Measurements from ENCODE around the gene TULP3. TPM values are rescaled to one million over a fixed set of nuclear protein-coding genes. Genes with fewer than 3 reads are reported as not detected.
"Not testable (repeated sequence)": the region's sequence is repeated elsewhere in the genome, so short reads cannot be mapped to it uniquely, and the experiment has no call there.

Gene TULP3
- total and polyA plus RNA-seq, 11 donors, result 2.6 to 10.0 (median 5.3) TPM

DNA sequence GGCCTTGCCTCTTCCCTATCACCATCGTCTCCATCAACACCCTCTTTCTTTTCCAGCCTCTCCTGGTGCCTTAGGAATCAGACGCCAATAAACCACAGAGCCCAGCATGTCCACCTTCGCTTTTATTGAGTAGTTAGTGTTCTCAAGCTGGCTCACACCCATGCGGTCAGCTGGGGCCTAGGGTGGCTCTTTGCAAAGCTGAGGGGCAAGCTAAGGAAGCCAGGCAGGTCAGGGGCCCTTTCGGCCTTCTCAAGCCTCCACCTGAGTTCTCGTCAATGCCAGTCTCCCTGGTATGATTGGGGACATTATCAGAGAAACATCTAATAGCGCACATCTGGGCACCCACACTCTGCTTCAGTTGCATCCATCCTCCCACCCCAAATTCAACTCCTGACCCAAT, 33.1 kb upstream of the TULP3 start:
- H3K36me3 ChIP-seq, result peaks cover 0 to 20% (median 0%) of the 10 kb centered on the region in 9 donors
- no peak overlapping the region for H3K27ac ChIP-seq
- intact Hi-C loops (cut with DNase I), result loop anchor here in 9 of 10 donors (5.0 to 10.0 kb wide), 4 partner anchors 85 to 177 kb away; no protein-coding TSS in a partner anchor
- no peak overlapping the region for H3K4me3 ChIP-seq
- DNase-seq (no peak), ATAC-seq (no peak)
- no peaks in the 10 kb centered on the region for H3K27me3 ChIP-seq
- peaks cover 0 to 3% (median 0%) of the 10 kb centered on the region in 12 donors for H3K4me1 ChIP-seq
- H3K9me3 ChIP-seq, result no peaks in the 10 kb centered on the region
- TF ChIP-seq, protein P1, sequence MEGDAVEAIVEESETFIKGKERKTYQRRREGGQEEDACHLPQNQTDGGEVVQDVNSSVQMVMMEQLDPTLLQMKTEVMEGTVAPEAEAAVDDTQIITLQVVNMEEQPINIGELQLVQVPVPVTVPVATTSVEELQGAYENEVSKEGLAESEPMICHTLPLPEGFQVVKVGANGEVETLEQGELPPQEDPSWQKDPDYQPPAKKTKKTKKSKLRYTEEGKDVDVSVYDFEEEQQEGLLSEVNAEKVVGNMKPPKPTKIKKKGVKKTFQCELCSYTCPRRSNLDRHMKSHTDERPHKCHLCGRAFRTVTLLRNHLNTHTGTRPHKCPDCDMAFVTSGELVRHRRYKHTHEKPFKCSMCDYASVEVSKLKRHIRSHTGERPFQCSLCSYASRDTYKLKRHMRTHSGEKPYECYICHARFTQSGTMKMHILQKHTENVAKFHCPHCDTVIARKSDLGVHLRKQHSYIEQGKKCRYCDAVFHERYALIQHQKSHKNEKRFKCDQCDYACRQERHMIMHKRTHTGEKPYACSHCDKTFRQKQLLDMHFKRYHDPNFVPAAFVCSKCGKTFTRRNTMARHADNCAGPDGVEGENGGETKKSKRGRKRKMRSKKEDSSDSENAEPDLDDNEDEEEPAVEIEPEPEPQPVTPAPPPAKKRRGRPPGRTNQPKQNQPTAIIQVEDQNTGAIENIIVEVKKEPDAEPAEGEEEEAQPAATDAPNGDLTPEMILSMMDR (IDR thresholded peaks at IDR 0.05), result no peak
- no peak for TF ChIP-seq POLR2A (IDR thresholded peaks at IDR 0.05)
- 95 to 96% (median 95%) methylated on average over 7 of the region's 7 CpGs for WGBS, 4 donors

DNA sequence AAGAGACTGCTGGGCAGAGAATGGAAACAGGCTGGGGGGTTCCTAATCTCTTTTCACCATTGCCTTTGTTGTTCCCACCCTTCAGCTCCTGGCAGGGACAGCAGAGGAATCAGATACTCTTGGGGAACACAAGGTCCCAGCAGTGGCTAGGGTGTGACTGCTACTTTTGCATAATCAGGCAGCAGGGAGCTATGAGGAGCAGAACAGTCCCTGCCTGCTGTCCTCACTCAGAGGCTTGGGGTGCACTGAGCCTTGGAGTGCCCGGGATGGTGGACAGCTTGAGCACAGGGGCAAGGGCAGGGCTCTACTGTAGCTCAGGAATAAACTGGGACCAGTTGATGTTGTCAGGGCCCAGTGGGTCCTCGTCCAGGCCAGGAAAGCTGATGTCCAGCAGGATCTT, 32.4 kb upstream of the TULP3 start:
- ATAC-seq, result no peak
- TF ChIP-seq POLR2A (IDR thresholded peaks at IDR 0.05), result no peak
- DNase-seq, result no peak
- H3K4me1 ChIP-seq, result peaks cover 0 to 3% (median 0%) of the 10 kb centered on the region in 12 donors
- intact Hi-C loops (cut with DNase I), result loop anchor here in 9 of 10 donors (5.0 to 10.0 kb wide), 4 partner anchors 84 to 176 kb away; no protein-coding TSS in a partner anchor
- no peaks in the 10 kb centered on the region for H3K9me3 ChIP-seq
- peaks cover 0 to 26% (median 0%) of the 10 kb centered on the region in 9 donors for H3K36me3 ChIP-seq
- H3K4me3 ChIP-seq, result no peak overlapping the region
- H3K27me3 ChIP-seq, result no peaks in the 10 kb centered on the region
- 81 to 100% (median 91%) methylated on average over 2 of the region's 2 CpGs for WGBS, 4 donors
- H3K27ac ChIP-seq, result peak overlapping the region in 3 of 12 donors; percentile 26 to 49 (median 30)

DNA sequence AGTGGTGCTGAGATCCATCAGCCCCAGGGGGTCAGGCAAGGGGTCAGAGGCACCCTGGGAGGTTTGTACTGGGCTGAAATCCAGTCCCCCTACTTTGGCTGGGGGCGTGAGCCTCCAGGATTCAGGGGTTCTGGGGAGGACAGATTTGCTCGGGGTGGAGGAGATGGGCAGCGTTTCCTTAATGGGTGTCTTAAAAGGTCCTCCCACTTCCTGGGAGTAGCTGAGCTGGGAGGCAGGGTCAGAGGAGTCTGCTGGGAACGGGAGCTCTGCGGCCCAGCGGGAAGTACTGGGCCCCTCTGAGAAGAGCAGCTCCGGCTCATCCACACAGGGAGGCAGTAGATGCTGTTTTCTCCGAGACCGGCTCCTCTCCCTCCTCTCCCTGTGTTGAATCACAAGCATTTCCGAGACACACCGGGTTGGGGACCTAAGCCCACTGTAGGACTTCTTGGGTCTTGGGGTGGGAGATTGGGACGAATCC, 31.7 kb upstream of the TULP3 start:
- H3K27ac ChIP-seq, result peak overlapping the region in 5 of 12 donors; percentile 26 to 50 (median 30)
- ATAC-seq, result peak; percentile 20 to 59 (median 44)
- WGBS, 4 donors, result 77 to 87% (median 81%) methylated on average over 9 to 12 of the region's 12 CpGs
- no peaks in the 10 kb centered on the region for H3K4me1 ChIP-seq
- intact Hi-C loops (cut with DNase I), result loop anchor here in 9 of 10 donors (5.0 to 10.0 kb wide), 4 partner anchors 83 to 176 kb away; no protein-coding TSS in a partner anchor
- H3K4me3 ChIP-seq, result no peak overlapping the region
- no peaks in the 10 kb centered on the region for H3K9me3 ChIP-seq
- peaks cover 0 to 30% (median 0%) of the 10 kb centered on the region in 9 donors for H3K36me3 ChIP-seq
- no peaks in the 10 kb centered on the region for H3K27me3 ChIP-seq
- peak in 2 of 5 donors; percentile 26 to 36 for DNase-seq
- TF ChIP-seq, protein P1 (IDR thresholded peaks at IDR 0.05), result no peak
- TF ChIP-seq POLR2A (IDR thresholded peaks at IDR 0.05), result no peak

DNA sequence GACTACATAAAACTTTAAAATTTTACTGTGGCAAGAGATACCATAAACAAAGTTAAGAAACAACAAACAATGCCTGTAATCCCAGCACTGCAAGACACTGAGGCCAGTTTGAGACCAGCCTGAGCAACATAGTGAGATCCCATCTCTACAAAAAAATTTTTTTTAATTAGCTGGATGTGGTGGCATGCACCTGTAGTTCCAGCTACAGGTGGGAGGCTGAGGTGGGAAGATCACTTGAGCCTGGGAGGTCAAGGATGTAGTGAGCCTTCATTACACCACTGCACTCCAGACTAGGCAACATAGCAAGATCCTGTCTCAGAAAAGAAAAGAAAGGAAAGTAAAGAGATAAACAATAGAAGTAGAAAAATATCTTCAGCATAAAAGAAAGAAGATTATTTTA, 30.5 kb upstream of the TULP3 start:
- H3K4me1 ChIP-seq, result no peaks in the 10 kb centered on the region
- ATAC-seq, result no peak
- no peak for TF ChIP-seq POLR2A (IDR thresholded peaks at IDR 0.05)
- TF ChIP-seq, protein P1 (IDR thresholded peaks at IDR 0.05), result no peak
- H3K36me3 ChIP-seq, result peaks cover 0 to 35% (median 0%) of the 10 kb centered on the region in 9 donors
- DNase-seq, result no peak
- H3K4me3 ChIP-seq, result no peak overlapping the region
- H3K27ac ChIP-seq, result no peak overlapping the region
- intact Hi-C loops (cut with DNase I), result no loop called here
- H3K9me3 ChIP-seq, result no peaks in the 10 kb centered on the region
- no peaks in the 10 kb centered on the region for H3K27me3 ChIP-seq

DNA sequence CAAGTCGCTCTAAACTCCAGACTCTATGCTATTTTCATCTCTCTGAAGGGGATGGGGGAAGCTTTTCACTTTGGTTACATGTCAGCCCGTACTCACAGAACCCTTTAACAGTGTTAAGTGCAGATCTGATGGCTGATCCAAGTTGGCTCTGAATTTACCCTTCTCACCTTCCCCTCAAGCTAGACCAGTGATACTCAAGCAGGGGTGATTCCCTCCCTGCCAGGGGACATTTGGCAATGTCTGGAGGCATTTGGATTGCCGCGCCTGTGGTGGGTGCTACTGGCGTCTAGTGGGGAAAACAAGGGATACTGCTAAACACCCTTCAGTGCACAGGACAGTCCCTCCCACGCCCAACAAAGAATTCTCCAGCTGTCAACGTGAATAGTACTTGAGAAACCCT, 27.8 kb upstream of the TULP3 start:
- intact Hi-C loops (cut with DNase I), result no loop called here
- ATAC-seq (no peak), DNase-seq (no peak)
- WGBS, 4 donors, result 81 to 90% (median 86%) methylated on average over 7 of the region's 7 CpGs
- Histone ChIP-seq H3K27ac (no peak overlapping the region), H3K27me3 (no peaks in the 10 kb centered on the region), H3K36me3 (peaks cover 0 to 40% (median 0%) of the 10 kb centered on the region in 9 donors), H3K9me3 (no peaks in the 10 kb centered on the region), H3K4me1 (no peaks in the 10 kb centered on the region), H3K4me3 (no peak overlapping the region)
- no peak for TF ChIP-seq POLR2A (IDR thresholded peaks at IDR 0.05)
- TF ChIP-seq, protein P1 (IDR thresholded peaks at IDR 0.05), result no peak

DNA sequence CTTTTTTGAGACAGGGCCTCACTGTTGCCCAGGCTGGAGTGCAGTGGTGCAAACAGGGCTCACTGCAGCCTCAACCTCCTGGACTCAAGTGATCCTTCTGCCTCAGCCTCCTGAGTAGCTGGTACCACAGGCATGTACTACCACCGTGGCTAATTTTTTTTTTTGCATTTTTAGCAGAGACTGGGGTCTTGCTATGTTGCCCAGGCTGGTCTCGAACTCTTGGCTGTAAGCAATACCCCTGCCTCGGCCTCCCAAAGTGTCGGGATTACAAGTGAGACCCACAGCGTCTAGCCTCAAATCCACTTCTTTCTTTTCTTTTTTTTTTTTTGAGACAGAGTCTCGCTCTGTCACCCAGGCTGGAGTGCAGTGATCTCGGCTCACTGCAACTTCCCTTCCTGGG, 27.3 kb upstream of the TULP3 start:
- not testable (repeated sequence) for ATAC-seq, H3K27me3 ChIP-seq
- peaks cover 0 to 40% (median 0%) of the 10 kb centered on the region in 9 donors for H3K36me3 ChIP-seq

More for the DNA sequence above, 27.3 kb upstream of the TULP3 start:
- H3K9me3 ChIP-seq; H3K4me3 ChIP-seq; H3K4me1 ChIP-seq; DNase-seq; intact Hi-C loops (cut with DNase I); H3K27ac ChIP-seq: not testable (repeated sequence)
- WGBS, 4 donors, result 92 to 96% (median 95%) methylated on average over 7 of the region's 7 CpGs
